DND-41 (cell line): ENCODE data around the gene PHLPP1.

Source experiments
- CTCF ChIP-seq: IDR thresholded peaks from 2 replicates; pipeline ENCODE4 v1.5.1; 2012; ENCODE audit warnings: borderline replicate concordance, low read length, moderate library complexity, mild to moderate bottlenecking; ENCODE audit not compliant: poor library complexity, severe bottlenecking; ENCODE audit errors: extremely low read depth
- EZH2 ChIP-seq: IDR thresholded peaks from 3 replicates; pipeline ENCODE4 v1.6.1; 2012; ENCODE audit warnings: borderline replicate concordance, low read depth, mild to moderate bottlenecking, moderate library complexity, low read length, inconsistent platforms; ENCODE audit not compliant: severe bottlenecking

GRCh38 chr18:62682371-62682770 is 33.0 kb upstream of the PHLPP1 start:
- no peak for TF ChIP-seq CTCF
- TF ChIP-seq EZH2: no peak
